Fibroblast of lung (primary cell): ENCODE results near the gene ANP32B. TPM values are rescaled to one million over a fixed set of nuclear protein-coding genes. Genes with fewer than 3 reads are reported as not detected.
"Not testable (repeated sequence)": the region's sequence is repeated elsewhere in the genome, so short reads cannot be mapped to it uniquely, and the experiment has no call there.

Source experiments
- DNase-seq, 2 donors: peaks; one replicate each; pipeline versions ENCODE4 v3.0.0 to v3.0.0-alpha.2; 2010; ENCODE audit warnings: low read depth in 2 of 2
- H2AFZ ChIP-seq: 2 replicates; pipeline ENCODE4 v1.5.1; 2012; ENCODE audit warnings: low read length, control low read depth, inconsistent platforms
- H3K27ac ChIP-seq: 2 replicates; pipeline ENCODE4 v1.5.1; 2011; ENCODE audit warnings: low read length, control low read depth; ENCODE audit not compliant: insufficient read depth
- H3K27me3 ChIP-seq: 2 replicates; pipeline ENCODE4 v1.5.1; 2011; ENCODE audit warnings: mild to moderate bottlenecking, low read length; ENCODE audit not compliant: control insufficient read depth, insufficient read depth
- H3K36me3 ChIP-seq: 2 replicates; pipeline ENCODE4 v1.5.1; 2011; ENCODE audit warnings: low read length; ENCODE audit not compliant: control insufficient read depth, insufficient read depth
- H3K4me1 ChIP-seq: 2 replicates; pipeline ENCODE4 v1.5.1; 2011; ENCODE audit warnings: low read length; ENCODE audit not compliant: control insufficient read depth, insufficient read depth; ENCODE audit errors: extremely low read depth
- H3K4me2 ChIP-seq: 2 replicates; pipeline ENCODE4 v1.5.1; 2011; ENCODE audit warnings: low read length, control low read depth; ENCODE audit not compliant: insufficient read depth; ENCODE audit errors: extremely low read depth
- H3K4me3 ChIP-seq, 4 experiments: fragments of 200-600 bp in 1 of 4; sonication (generic) in 1 of 4; replicated peaks in 1 of 4; 2 replicates each; pipeline ENCODE4 v1.5.1; 2011 to 2016; ENCODE audit warnings: low read length in 4 of 4, low read depth in 3 of 4, mild to moderate bottlenecking in 3 of 4, control low read depth in 2 of 4, inconsistent platforms in 1 of 4, mixed read lengths in 1 of 4; ENCODE audit not compliant: insufficient read depth in 1 of 4; ENCODE audit errors: control extremely low read depth in 1 of 4
- H3K79me2 ChIP-seq: 2 replicates; pipeline ENCODE4 v1.5.1; 2012; ENCODE audit warnings: mild to moderate bottlenecking, low read length, inconsistent platforms; ENCODE audit not compliant: control insufficient read depth, insufficient read depth
- H3K9ac ChIP-seq: 2 replicates; pipeline ENCODE4 v1.5.1; 2011; ENCODE audit warnings: mild to moderate bottlenecking, low read length, control low read depth; ENCODE audit not compliant: insufficient read depth
- H3K9me3 ChIP-seq: 2 replicates; pipeline ENCODE4 v1.5.1; 2012; ENCODE audit warnings: low read depth, low read length; ENCODE audit not compliant: control insufficient read depth, insufficient read depth
- H4K20me1 ChIP-seq: 2 replicates; pipeline ENCODE4 v1.5.1; 2011; ENCODE audit warnings: low read length; ENCODE audit not compliant: control insufficient read depth, insufficient read depth; ENCODE audit errors: extremely low read depth
- CTCF ChIP-seq, 2 donors: IDR thresholded peaks in 1 of 2; conservative IDR thresholded peaks in 1 of 2; 1 replicate in 1 of 2; 2 replicates in 1 of 2; pipeline ENCODE4 v1.5.1; 2011 to 2012; ENCODE audit warnings: low read length in 2 of 2, control low read depth in 1 of 2, inconsistent platforms in 1 of 2, low read depth in 1 of 2, mild to moderate bottlenecking in 1 of 2
- EZH2 ChIP-seq: IDR thresholded peaks from 2 replicates; pipeline ENCODE4 v1.5.1; 2012; ENCODE audit warnings: low read length, control low read depth, mild to moderate bottlenecking; ENCODE audit errors: missing control alignments
- polyA plus RNA-seq, 2 donors: library from polyadenylated mRNA; depleted of rRNA in 1 of 2; stranded (reverse) in 1 of 2; unstranded in 1 of 2; fragments of >200 nt; gene quantifications; 2 replicates each; pipeline ENCODE4 v1.2.1, GENCODE V29; 2011 to 2012; ENCODE audit warnings: missing spikeins in 1 of 2
- total RNA-seq: library from RNA; depleted of rRNA; stranded (reverse); fragments of >200 nt; gene quantifications from 2 replicates; pipeline ENCODE4 v1.2.1, GENCODE V29; 2014

ANP32B gene
- total and polyA plus RNA-seq, 2 donors (not counting 1 experiment from before 2014, with no cell fraction given) = 16.7 to 62.0 TPM

- no peaks in the 10 kb centered on the region for H3K36me3 ChIP-seq
- no peak overlapping the region for H3K9ac ChIP-seq
- no peak overlapping the region for H3K27ac ChIP-seq
- H4K20me1 ChIP-seq = no peaks in the 10 kb centered on the region
- no peak for DNase-seq
- H3K79me2 ChIP-seq = no peaks in the 10 kb centered on the region
- no peak overlapping the region for H2AFZ ChIP-seq
- TF ChIP-seq EZH2 = no peak
- TF ChIP-seq CTCF (conservative IDR thresholded peaks at IDR 0.05 in 1 of 2, IDR thresholded peaks at IDR 0.05 in 1 of 2; ENCODE audit: low read depth in 1 of 2, low read length in 2 of 2) = no peak
- peaks cover 3% of the 10 kb centered on the region for H3K4me1 ChIP-seq
- no peaks in the 10 kb centered on the region for H3K27me3 ChIP-seq
- no peak overlapping the region for H3K4me2 ChIP-seq
- H3K9me3 ChIP-seq = no peaks in the 10 kb centered on the region
- no peak overlapping the region for H3K4me3 ChIP-seq
Measured at GRCh38 chr9:97959585-97959984, 23.6 kb upstream of the ANP32B start.

GRCh38 chr9:97960678-97961328 lies 22.3 kb upstream of the ANP32B start:
- H2AFZ ChIP-seq, H3K9ac ChIP-seq, H3K36me3 ChIP-seq, H3K27ac ChIP-seq, H3K4me1 ChIP-seq, H3K79me2 ChIP-seq, DNase-seq, H3K9me3 ChIP-seq, H3K4me2 ChIP-seq, H3K27me3 ChIP-seq, H3K4me3 ChIP-seq, H4K20me1 ChIP-seq: not testable (repeated sequence)

- TF ChIP-seq CTCF (conservative IDR thresholded peaks at IDR 0.05 in 1 of 2, IDR thresholded peaks at IDR 0.05 in 1 of 2; ENCODE audit: low read depth in 1 of 2, low read length in 2 of 2) (no peak), EZH2 (no peak)
- Histone ChIP-seq H4K20me1 (no peaks in the 10 kb centered on the region), H3K9ac (no peak overlapping the region), H3K27me3 (peaks cover 7% of the 10 kb centered on the region), H3K79me2 (no peaks in the 10 kb centered on the region), H3K27ac (no peak overlapping the region), H2AFZ (no peak overlapping the region), H3K4me3 (no peak overlapping the region), H3K4me1 (peaks cover 3% of the 10 kb centered on the region), H3K9me3 (no peaks in the 10 kb centered on the region), H3K36me3 (no peaks in the 10 kb centered on the region), H3K4me2 (no peak overlapping the region)
- no peak for DNase-seq
Measured at GRCh38 chr9:97961361-97961760, 21.8 kb upstream of the ANP32B start.
